ENCODE measurements around the gene ZFR. TPM values are rescaled to one million over a fixed set of nuclear protein-coding genes. Genes with fewer than 3 reads are reported as not detected.

ZFR gene
- total and polyA plus RNA-seq, 9 of the 15 experiments (the other 6 are each of a cell fraction or from before 2014, with no cell fraction given): 35.5 to 108 (median 71.1) TPM

DNA sequence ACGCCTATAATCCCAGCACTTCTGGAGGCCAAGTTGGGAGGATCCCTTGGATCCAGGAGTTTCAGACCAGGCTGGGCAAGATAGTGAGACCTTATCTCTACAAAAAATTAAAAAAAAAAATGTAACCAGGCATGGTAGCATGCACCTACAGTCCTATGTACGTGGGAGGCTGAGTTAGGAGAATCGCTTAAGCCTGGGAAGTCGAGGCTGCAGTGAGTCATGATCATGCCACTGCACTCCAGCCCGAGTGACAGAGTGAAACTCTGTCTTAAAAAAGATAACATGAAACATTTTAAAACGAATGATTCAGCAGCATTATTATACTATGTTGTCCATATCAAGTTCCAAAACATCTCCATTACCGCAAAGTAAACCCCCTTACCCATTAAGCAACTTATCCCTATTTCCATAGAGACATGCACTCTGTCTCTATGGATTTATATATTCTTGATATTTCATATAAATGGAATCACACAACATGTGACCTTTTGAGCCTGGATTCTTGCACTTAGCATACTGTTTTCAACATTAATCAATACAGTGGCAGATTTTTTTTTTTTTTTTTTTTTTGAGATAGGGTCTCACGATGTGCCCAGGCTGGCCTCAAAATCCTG lies 74.9 kb downstream of the ZFR start (continued):
- TF ChIP-seq, protein P1, sequence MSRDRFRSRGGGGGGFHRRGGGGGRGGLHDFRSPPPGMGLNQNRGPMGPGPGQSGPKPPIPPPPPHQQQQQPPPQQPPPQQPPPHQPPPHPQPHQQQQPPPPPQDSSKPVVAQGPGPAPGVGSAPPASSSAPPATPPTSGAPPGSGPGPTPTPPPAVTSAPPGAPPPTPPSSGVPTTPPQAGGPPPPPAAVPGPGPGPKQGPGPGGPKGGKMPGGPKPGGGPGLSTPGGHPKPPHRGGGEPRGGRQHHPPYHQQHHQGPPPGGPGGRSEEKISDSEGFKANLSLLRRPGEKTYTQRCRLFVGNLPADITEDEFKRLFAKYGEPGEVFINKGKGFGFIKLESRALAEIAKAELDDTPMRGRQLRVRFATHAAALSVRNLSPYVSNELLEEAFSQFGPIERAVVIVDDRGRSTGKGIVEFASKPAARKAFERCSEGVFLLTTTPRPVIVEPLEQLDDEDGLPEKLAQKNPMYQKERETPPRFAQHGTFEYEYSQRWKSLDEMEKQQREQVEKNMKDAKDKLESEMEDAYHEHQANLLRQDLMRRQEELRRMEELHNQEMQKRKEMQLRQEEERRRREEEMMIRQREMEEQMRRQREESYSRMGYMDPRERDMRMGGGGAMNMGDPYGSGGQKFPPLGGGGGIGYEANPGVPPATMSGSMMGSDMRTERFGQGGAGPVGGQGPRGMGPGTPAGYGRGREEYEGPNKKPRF (IDR thresholded peaks at IDR 0.05; ENCODE audit: low read depth, low read length): no peak
- peak; percentile 80; the same call in 1 of the 2 replicates for TF ChIP-seq ZNF24 (IDR thresholded peaks at IDR 0.05)
- TF ChIP-seq, protein P2, sequence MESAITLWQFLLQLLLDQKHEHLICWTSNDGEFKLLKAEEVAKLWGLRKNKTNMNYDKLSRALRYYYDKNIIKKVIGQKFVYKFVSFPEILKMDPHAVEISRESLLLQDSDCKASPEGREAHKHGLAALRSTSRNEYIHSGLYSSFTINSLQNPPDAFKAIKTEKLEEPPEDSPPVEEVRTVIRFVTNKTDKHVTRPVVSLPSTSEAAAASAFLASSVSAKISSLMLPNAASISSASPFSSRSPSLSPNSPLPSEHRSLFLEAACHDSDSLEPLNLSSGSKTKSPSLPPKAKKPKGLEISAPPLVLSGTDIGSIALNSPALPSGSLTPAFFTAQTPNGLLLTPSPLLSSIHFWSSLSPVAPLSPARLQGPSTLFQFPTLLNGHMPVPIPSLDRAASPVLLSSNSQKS (CRISPR knock-in tag; IDR thresholded peaks at IDR 0.05): no peak
- TF ChIP-seq, protein P3, sequence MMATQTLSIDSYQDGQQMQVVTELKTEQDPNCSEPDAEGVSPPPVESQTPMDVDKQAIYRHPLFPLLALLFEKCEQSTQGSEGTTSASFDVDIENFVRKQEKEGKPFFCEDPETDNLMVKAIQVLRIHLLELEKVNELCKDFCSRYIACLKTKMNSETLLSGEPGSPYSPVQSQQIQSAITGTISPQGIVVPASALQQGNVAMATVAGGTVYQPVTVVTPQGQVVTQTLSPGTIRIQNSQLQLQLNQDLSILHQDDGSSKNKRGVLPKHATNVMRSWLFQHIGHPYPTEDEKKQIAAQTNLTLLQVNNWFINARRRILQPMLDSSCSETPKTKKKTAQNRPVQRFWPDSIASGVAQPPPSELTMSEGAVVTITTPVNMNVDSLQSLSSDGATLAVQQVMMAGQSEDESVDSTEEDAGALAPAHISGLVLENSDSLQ (IDR thresholded peaks at IDR 0.05): peak; percentile 76
- TF ChIP-seq PYGO2 (tag; IDR thresholded peaks at IDR 0.05): no peak
- TF ChIP-seq, protein P4, sequence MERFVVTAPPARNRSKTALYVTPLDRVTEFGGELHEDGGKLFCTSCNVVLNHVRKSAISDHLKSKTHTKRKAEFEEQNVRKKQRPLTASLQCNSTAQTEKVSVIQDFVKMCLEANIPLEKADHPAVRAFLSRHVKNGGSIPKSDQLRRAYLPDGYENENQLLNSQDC (CRISPR knock-in tag; IDR thresholded peaks at IDR 0.05): no peak
- TF ChIP-seq, protein P5, sequence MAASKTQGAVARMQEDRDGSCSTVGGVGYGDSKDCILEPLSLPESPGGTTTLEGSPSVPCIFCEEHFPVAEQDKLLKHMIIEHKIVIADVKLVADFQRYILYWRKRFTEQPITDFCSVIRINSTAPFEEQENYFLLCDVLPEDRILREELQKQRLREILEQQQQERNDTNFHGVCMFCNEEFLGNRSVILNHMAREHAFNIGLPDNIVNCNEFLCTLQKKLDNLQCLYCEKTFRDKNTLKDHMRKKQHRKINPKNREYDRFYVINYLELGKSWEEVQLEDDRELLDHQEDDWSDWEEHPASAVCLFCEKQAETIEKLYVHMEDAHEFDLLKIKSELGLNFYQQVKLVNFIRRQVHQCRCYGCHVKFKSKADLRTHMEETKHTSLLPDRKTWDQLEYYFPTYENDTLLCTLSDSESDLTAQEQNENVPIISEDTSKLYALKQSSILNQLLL (CRISPR knock-in tag; IDR thresholded peaks at IDR 0.05; ENCODE audit: borderline replicate concordance): no peak
- TF ChIP-seq, protein P6, sequence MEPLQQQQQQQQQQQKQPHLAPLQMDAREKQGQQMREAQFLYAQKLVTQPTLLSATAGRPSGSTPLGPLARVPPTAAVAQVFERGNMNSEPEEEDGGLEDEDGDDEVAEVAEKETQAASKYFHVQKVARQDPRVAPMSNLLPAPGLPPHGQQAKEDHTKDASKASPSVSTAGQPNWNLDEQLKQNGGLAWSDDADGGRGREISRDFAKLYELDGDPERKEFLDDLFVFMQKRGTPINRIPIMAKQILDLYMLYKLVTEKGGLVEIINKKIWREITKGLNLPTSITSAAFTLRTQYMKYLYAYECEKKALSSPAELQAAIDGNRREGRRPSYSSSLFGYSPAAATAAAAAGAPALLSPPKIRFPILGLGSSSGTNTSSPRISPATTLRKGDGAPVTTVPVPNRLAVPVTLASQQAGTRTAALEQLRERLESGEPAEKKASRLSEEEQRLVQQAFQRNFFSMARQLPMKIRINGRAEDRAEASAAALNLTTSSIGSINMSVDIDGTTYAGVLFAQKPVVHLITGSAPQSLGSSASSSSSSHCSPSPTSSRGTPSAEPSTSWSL (CRISPR knock-in tag; IDR thresholded peaks at IDR 0.05; ENCODE audit: borderline replicate concordance): no peak
- peak; percentile 64; the same call in 1 of the 2 replicates for TF ChIP-seq GATAD2B (IDR thresholded peaks at IDR 0.05; ENCODE audit: borderline replicate concordance)
- no peak for TF ChIP-seq RFX7 (CRISPR knock-in tag; IDR thresholded peaks at IDR 0.05)
- peak; percentile 57; the same call in 1 of the 2 replicates for TF ChIP-seq POLR2AphosphoS5 (IDR thresholded peaks at IDR 0.05; ENCODE audit: control insufficient read depth, insufficient read depth, low read depth, low read length)
- TF ChIP-seq FOSL1 (tag; conservative IDR thresholded peaks at IDR 0.05): peak; percentile 94
- TF ChIP-seq KDM5B (IDR thresholded peaks at IDR 0.05; ENCODE audit: insufficient replicate concordance, low read depth, low read length): no peak
- peak; percentile 94 for TF ChIP-seq SMARCC2 (IDR thresholded peaks at IDR 0.05; ENCODE audit: low read depth)
- peak; percentile 56; the same call in 1 of the 2 replicates for TF ChIP-seq CREM (IDR thresholded peaks at IDR 0.05; ENCODE audit: low read depth)
- peak; percentile 83 for TF ChIP-seq TAL1 (IDR thresholded peaks at IDR 0.05)
- peak; percentile 86 to 91 for TF ChIP-seq KDM1A (IDR thresholded peaks at IDR 0.05)
- TF ChIP-seq DPF2 (IDR thresholded peaks at IDR 0.05): peak; percentile 99
- TF ChIP-seq ZNF766 (CRISPR knock-in tag; conservative IDR thresholded peaks at IDR 0.05): no peak
- TF ChIP-seq ATF7 (IDR thresholded peaks at IDR 0.05): peak; percentile 65
- TF ChIP-seq ZEB2 (IDR thresholded peaks at IDR 0.05): peak; percentile 73; the same call in 1 of the 2 replicates
- TF ChIP-seq TEAD4 (IDR thresholded peaks at IDR 0.05; ENCODE audit: low read length): peak; percentile 86
- TF ChIP-seq TEAD4 (CRISPR knock-in tag; IDR thresholded peaks at IDR 0.05; ENCODE audit: borderline replicate concordance): no peak
